Neuronal stem cell (in vitro differentiated cells): ENCODE measurements around the gene NLGN1.

Experiments used
- DNase-seq: peaks from one replicate; pipeline ENCODE4 v3.0.0-alpha.2; 2013; ENCODE audit warnings: low spot score
- H2AFZ ChIP-seq: one replicate; pipeline ENCODE4 v1.6.1; 2013; ENCODE audit warnings: mild to moderate bottlenecking, low read length, inconsistent platforms
- H2AK5ac ChIP-seq: 2 replicates; pipeline ENCODE4 v1.6.1; 2013; ENCODE audit warnings: low read depth, mild to moderate bottlenecking, inconsistent platforms, low read length, moderate library complexity, mixed read lengths
- H2BK120ac ChIP-seq: 2 replicates; pipeline ENCODE4 v1.6.1; 2013; ENCODE audit warnings: low read depth, mild to moderate bottlenecking, inconsistent platforms, low read length, moderate library complexity, mixed read lengths
- H2BK12ac ChIP-seq: one replicate; pipeline ENCODE4 v1.6.1; 2013; ENCODE audit warnings: low read length, inconsistent platforms
- H2BK15ac ChIP-seq: 2 replicates; pipeline ENCODE4 v1.6.1; 2013; ENCODE audit warnings: mild to moderate bottlenecking, low read length, inconsistent platforms, mixed read lengths
- H2BK5ac ChIP-seq: one replicate; pipeline ENCODE4 v1.6.1; 2013; ENCODE audit warnings: inconsistent platforms, mild to moderate bottlenecking, low read length, moderate library complexity
- H3K14ac ChIP-seq: one replicate; pipeline ENCODE4 v1.6.1; 2013; ENCODE audit warnings: low read length, inconsistent platforms
- H3K18ac ChIP-seq: 2 replicates; pipeline ENCODE4 v1.6.1; 2013; ENCODE audit warnings: low read length, inconsistent platforms
- H3K23ac ChIP-seq: 2 replicates; pipeline ENCODE4 v1.6.1; 2013; ENCODE audit warnings: low read depth, mild to moderate bottlenecking, mixed read lengths, low read length, inconsistent platforms; ENCODE audit not compliant: poor library complexity
- H3K27ac ChIP-seq: replicated peaks from 3 replicates; pipeline ENCODE4 v1.5.1; 2013; ENCODE audit warnings: low read length, inconsistent platforms
- H3K27me3 ChIP-seq, 3 experiments: 2 replicates each; pipeline ENCODE4 v1.6.1; 2013; ENCODE audit warnings: low read length in 3 of 3, mild to moderate bottlenecking in 2 of 3, inconsistent platforms in 1 of 3, low read depth in 1 of 3, mixed read lengths in 1 of 3, moderate library complexity in 1 of 3; ENCODE audit not compliant: control insufficient read depth in 3 of 3, insufficient read depth in 3 of 3
- H3K36me3 ChIP-seq, 2 donors: replicated peaks in 1 of 2; 2 replicates each; pipeline ENCODE4 v1.6.1; 2013; ENCODE audit warnings: low read length in 2 of 2; ENCODE audit not compliant: control insufficient read depth in 2 of 2, insufficient read depth in 2 of 2
- H3K4ac ChIP-seq: 2 replicates; pipeline ENCODE4 v1.6.1; 2013; ENCODE audit warnings: inconsistent platforms, mild to moderate bottlenecking, low read length, moderate library complexity
- H3K4me1 ChIP-seq, 2 donors: 1 replicate in 1 of 2; 2 replicates in 1 of 2; pipeline ENCODE4 v1.6.1; 2013; ENCODE audit warnings: low read length in 2 of 2, low read depth in 1 of 2; ENCODE audit not compliant: control insufficient read depth in 2 of 2, insufficient read depth in 1 of 2
- H3K4me2 ChIP-seq: one replicate; pipeline ENCODE4 v1.6.1; 2013; ENCODE audit warnings: mild to moderate bottlenecking, low read length, inconsistent platforms; ENCODE audit not compliant: insufficient read depth, poor library complexity, severe bottlenecking
- H3K4me3 ChIP-seq, 2 donors: 2 replicates each; pipeline ENCODE4 v1.5.1; 2013; ENCODE audit warnings: low read length in 2 of 2, mild to moderate bottlenecking in 2 of 2, inconsistent platforms in 1 of 2, moderate library complexity in 1 of 2
- H3K79me1 ChIP-seq: one replicate; pipeline ENCODE4 v1.6.1; 2013; ENCODE audit warnings: low read depth, mild to moderate bottlenecking, inconsistent platforms, low read length, moderate library complexity
- H3K9ac ChIP-seq: one replicate; pipeline ENCODE4 v1.6.1; 2013; ENCODE audit warnings: mild to moderate bottlenecking, low read depth, low read length, inconsistent platforms; ENCODE audit not compliant: poor library complexity
- H3K9me3 ChIP-seq, 2 donors: replicated peaks in 1 of 2; 2 replicates each; pipeline versions ENCODE3 to v1.6.1; 2013; ENCODE audit warnings: low read length in 2 of 2, mild to moderate bottlenecking in 2 of 2, inconsistent platforms in 1 of 2, low read depth in 1 of 2, mixed read lengths in 1 of 2, moderate library complexity in 1 of 2; ENCODE audit not compliant: control insufficient read depth in 2 of 2, insufficient read depth in 1 of 2
- H4K8ac ChIP-seq: one replicate; pipeline ENCODE4 v1.6.1; 2013; ENCODE audit warnings: low read depth, mild to moderate bottlenecking, inconsistent platforms, low read length, moderate library complexity
- H4K91ac ChIP-seq: one replicate; pipeline ENCODE4 v1.6.1; 2013; ENCODE audit warnings: low read length, low read depth, mild to moderate bottlenecking, inconsistent platforms; ENCODE audit not compliant: poor library complexity
- WGBS, 2 donors: extraction: QIAGEN DNeasy Blood & Tissue Kit; methylation state at CpG; one replicate each; pipeline ENCODE4 v1.1.7; 2013; ENCODE audit warnings: missing lambda C conversion rate in 2 of 2, mixed read lengths in 1 of 2; ENCODE audit not compliant: insufficient read length in 2 of 2, insufficient replicate concordance in 1 of 2; ENCODE audit errors: extremely low coverage in 2 of 2; 5-methylcytosine and 5-hydroxymethylcytosine counted together

The NLGN1 gene

DNA sequence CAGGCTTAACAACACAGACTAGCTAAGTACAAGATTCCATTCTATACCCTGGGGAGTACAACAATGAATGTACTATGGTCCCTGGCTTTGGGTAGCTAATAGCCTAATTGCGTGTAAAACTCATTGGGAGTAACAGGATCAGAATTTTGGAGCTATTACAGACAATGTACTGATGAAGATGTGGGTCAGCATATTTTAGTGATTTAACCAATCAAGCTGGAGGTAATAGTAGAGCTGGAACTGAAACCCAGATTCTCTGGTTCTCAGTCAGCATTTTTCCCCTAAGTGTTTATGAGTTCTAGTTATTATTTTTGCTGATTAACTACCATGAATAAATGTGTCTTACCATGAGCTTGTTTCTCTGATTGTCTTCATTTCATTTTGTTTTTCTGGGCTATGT lies 578.7 kb downstream of the NLGN1 start:
- H4K8ac ChIP-seq: no peak overlapping the region
- H2AK5ac ChIP-seq: no peak overlapping the region
- no CpG with 5 or more reads among the region's 1 CpG for WGBS, 2 donors
- H3K23ac ChIP-seq: no peak overlapping the region
- H3K4me3 ChIP-seq: no peak overlapping the region
- no peaks in the 10 kb centered on the region for H3K36me3 ChIP-seq
- no peak overlapping the region for H2BK12ac ChIP-seq
- no peak overlapping the region for H3K4ac ChIP-seq
- no peaks in the 10 kb centered on the region for H3K27me3 ChIP-seq
- H4K91ac ChIP-seq: no peak overlapping the region
- H2BK15ac ChIP-seq: no peak overlapping the region
- DNase-seq: no peak
- H3K18ac ChIP-seq: no peak overlapping the region
- no peak overlapping the region for H2AFZ ChIP-seq
- no peak overlapping the region for H2BK5ac ChIP-seq
- no peak overlapping the region for H3K27ac ChIP-seq
- no peaks in the 10 kb centered on the region for H3K9me3 ChIP-seq
- no peak overlapping the region for H3K14ac ChIP-seq
- no peak overlapping the region for H3K9ac ChIP-seq
- H3K4me2 ChIP-seq: no peak overlapping the region
- no peak overlapping the region for H2BK120ac ChIP-seq
- H3K79me1 ChIP-seq: no peaks in the 10 kb centered on the region
- H3K4me1 ChIP-seq: no peaks in the 10 kb centered on the region

GRCh38 chr3:173977747-173978146 lies 580.2 kb downstream of the NLGN1 start:
- no CpG with 5 or more reads among the region's 2 CpGs for WGBS, 2 donors
- Histone ChIP-seq H2BK120ac (no peak overlapping the region), H2BK12ac (no peak overlapping the region), H3K4me1 (no peaks in the 10 kb centered on the region), H3K4ac (no peak overlapping the region), H4K8ac (no peak overlapping the region), H3K27me3 (no peaks in the 10 kb centered on the region), H3K79me1 (no peaks in the 10 kb centered on the region), H3K36me3 (no peaks in the 10 kb centered on the region), H3K9ac (no peak overlapping the region), H2BK15ac (no peak overlapping the region), H2AFZ (no peak overlapping the region), H3K4me3 (no peak overlapping the region), H2BK5ac (no peak overlapping the region), H3K27ac (no peak overlapping the region), H4K91ac (no peak overlapping the region), H3K18ac (no peak overlapping the region), H2AK5ac (no peak overlapping the region), H3K23ac (no peak overlapping the region), H3K14ac (no peak overlapping the region), H3K4me2 (no peak overlapping the region), H3K9me3 (no peaks in the 10 kb centered on the region)
- DNase-seq: no peak

DNA sequence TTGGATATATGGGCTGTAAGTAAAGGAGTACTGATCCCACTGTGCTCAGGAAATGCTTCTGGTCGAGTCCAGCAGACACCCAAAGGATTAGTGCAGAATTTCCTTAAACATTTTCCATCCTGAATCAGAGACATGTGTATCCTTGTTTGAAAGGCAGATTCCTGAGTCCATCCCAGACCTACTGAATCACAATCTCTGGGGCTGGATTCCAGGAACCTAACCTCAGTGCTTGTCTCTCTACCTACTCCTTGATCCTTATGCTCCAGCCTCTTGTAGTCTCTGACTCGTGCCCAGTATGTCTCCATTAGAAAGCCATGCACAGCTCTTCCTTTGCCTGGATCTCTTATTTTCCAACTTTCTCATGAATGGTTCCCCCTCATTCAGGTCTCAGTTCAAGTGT lies 585.8 kb downstream of the NLGN1 start:
- H4K8ac ChIP-seq: no peak overlapping the region
- H3K27me3 ChIP-seq: no peaks in the 10 kb centered on the region
- no peak overlapping the region for H2BK15ac ChIP-seq
- no peak overlapping the region for H2BK12ac ChIP-seq
- H3K23ac ChIP-seq: no peak overlapping the region
- no peak overlapping the region for H2AK5ac ChIP-seq
- no peaks in the 10 kb centered on the region for H3K9me3 ChIP-seq
- H4K91ac ChIP-seq: no peak overlapping the region
- no peak overlapping the region for H3K4ac ChIP-seq
- H3K9ac ChIP-seq: no peak overlapping the region
- H3K4me2 ChIP-seq: no peak overlapping the region
- H3K27ac ChIP-seq: no peak overlapping the region
- H3K4me3 ChIP-seq: no peak overlapping the region
- no peak overlapping the region for H2BK120ac ChIP-seq
- no peak overlapping the region for H2AFZ ChIP-seq
- no peak overlapping the region for H3K18ac ChIP-seq
- DNase-seq: no peak
- H3K4me1 ChIP-seq: no peaks in the 10 kb centered on the region
- H3K14ac ChIP-seq: no peak overlapping the region
- no CpG with 5 or more reads among the region's 2 CpGs for WGBS, 2 donors
- no peaks in the 10 kb centered on the region for H3K79me1 ChIP-seq
- H2BK5ac ChIP-seq: no peak overlapping the region
- no peaks in the 10 kb centered on the region for H3K36me3 ChIP-seq

DNA sequence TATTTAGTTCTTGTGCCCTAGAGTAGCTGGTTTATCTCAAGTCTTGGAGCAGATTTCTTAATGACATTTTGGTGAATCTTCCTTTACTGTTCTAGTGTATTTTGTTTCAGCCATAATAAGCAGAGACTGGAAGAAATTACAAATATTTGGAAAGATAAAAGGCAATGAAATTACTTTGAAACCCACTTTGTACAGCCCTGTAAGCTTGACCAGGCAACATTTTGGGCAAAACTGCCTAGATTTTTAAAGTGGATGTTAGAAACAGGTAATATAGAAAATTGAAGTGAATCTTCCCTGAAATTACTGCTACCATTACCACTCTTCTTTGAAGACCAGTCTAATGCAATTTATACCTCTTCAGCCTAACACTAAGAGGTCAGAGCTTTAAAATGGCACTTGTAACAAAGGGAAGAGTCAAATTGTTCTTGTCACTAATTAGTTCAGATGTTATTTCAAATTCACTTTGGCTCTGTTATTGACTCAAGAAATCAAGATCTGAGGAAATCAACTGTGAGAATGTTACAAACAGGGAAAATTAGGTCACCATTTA lies 589.4 kb downstream of the NLGN1 start:
- no peaks in the 10 kb centered on the region for H3K9me3 ChIP-seq
- H2BK5ac ChIP-seq: no peak overlapping the region
- no peak overlapping the region for H3K14ac ChIP-seq
- H2BK12ac ChIP-seq: no peak overlapping the region
- no peak overlapping the region for H4K91ac ChIP-seq
- H3K23ac ChIP-seq: no peak overlapping the region
- H2AK5ac ChIP-seq: no peak overlapping the region
- no peak overlapping the region for H3K4me3 ChIP-seq
- no peak overlapping the region for H3K4me2 ChIP-seq
- no peak overlapping the region for H2BK15ac ChIP-seq
- peaks cover 0 to 1% of the 10 kb centered on the region in 2 donors for H3K4me1 ChIP-seq
- no peak for DNase-seq
- H3K36me3 ChIP-seq: no peaks in the 10 kb centered on the region
- no peaks in the 10 kb centered on the region for H3K27me3 ChIP-seq
- H2AFZ ChIP-seq: no peak overlapping the region
- H3K4ac ChIP-seq: no peak overlapping the region
- no peak overlapping the region for H3K27ac ChIP-seq
- no peak overlapping the region for H3K18ac ChIP-seq
- H3K9ac ChIP-seq: no peak overlapping the region
- H4K8ac ChIP-seq: no peak overlapping the region
- no peaks in the 10 kb centered on the region for H3K79me1 ChIP-seq
- no peak overlapping the region for H2BK120ac ChIP-seq
